GM12891 (cell line): ENCODE results near the gene SMIM7.

Experiments used
- PAX5 ChIP-seq: IDR thresholded peaks from 2 replicates; pipeline ENCODE4 v1.6.1; 2011; ENCODE audit warnings: low read length, moderate library complexity, mild to moderate bottlenecking; ENCODE audit not compliant: insufficient read depth, severe bottlenecking
- POLR2A ChIP-seq: IDR thresholded peaks from 2 replicates; pipeline ENCODE4 v1.6.1; 2011; ENCODE audit warnings: low read depth, low read length, control low read depth
- POLR2AphosphoS5 ChIP-seq: IDR thresholded peaks from 2 replicates; pipeline ENCODE4 v1.6.1; 2011; ENCODE audit warnings: low read depth, low read length, control low read depth
- POU2F2 ChIP-seq: IDR thresholded peaks from 2 replicates; pipeline ENCODE4 v1.6.1; 2011; ENCODE audit warnings: low read depth, mild to moderate bottlenecking, control low read depth, low read length, moderate library complexity
- SPI1 ChIP-seq: IDR thresholded peaks from 2 replicates; pipeline ENCODE4 v1.6.1; 2011; ENCODE audit warnings: low read depth, low read length, control low read depth
- TAF1 ChIP-seq: IDR thresholded peaks from 2 replicates; pipeline ENCODE4 v1.6.1; 2011; ENCODE audit warnings: low read depth, low read length, control low read depth

GRCh38 chr19:16702123-16702522, 42.2 kb upstream of the SMIM7 start:
- no peak for TF ChIP-seq POLR2A
- no peak for TF ChIP-seq TAF1
- TF ChIP-seq POLR2AphosphoS5, result no peak
- no peak for TF ChIP-seq SPI1
- no peak for TF ChIP-seq PAX5
- TF ChIP-seq POU2F2, result no peak
